GM18502 (cell line): Measurements from ENCODE around the gene CHRNA3.
"Not testable (repeated sequence)": the region's sequence is repeated elsewhere in the genome, so short reads cannot be mapped to it uniquely, and the experiment has no call there.

Experiments used
- ATAC-seq: cut with Tn5 transposase; IDR thresholded peaks from one replicate; pipeline ENCODE4 v1.9.1; 2021; ENCODE audit warnings: mild to moderate bottlenecking; ENCODE audit not compliant: unreplicated experiment, poor library complexity

Gene CHRNA3

DNA sequence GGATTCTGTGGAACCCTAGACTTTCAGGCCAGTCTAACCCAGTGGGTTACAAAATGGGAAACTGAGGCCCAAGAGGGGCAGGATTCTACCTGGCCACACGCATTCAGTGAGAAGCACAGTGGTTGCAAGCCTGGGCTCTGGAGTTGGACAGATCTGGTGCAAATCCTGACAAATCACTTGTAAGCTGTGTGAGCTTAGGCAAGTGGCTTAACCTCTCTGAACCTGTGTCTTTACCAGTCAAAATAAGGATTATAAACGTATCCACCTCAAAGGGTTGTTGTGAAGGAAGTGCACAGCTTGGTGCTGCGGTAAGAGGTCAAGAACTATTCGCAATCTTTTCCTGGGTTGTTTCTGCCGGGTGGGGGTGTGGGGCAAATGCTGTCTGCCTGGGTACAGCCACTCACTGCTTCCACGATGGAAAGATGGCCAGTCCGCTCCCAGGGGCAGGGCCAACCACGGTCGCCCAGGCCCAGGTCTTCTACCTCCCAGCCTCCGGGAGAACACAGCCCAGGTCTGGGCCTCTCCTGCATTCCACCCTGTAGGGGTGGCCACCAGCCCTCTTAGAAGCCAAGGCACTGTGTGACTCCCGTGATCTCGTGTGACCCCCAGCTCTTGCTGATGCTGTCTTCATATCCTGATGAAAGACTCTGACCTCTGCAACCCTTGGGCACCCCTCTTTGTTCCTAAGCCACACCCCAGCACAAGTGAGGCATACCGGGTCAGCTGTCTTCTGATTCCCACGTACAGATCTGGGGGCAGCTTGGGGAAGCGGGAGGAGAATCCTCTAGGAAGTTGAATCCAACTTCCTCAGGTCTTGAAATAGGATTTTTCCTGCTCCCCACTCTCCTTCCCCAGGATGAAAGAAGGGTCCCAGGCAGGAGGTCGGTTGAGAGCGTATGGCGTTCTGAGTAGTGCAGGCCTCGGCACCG lies 1.5 kb downstream of the CHRNA3 start:
- no peak for ATAC-seq

DNA sequence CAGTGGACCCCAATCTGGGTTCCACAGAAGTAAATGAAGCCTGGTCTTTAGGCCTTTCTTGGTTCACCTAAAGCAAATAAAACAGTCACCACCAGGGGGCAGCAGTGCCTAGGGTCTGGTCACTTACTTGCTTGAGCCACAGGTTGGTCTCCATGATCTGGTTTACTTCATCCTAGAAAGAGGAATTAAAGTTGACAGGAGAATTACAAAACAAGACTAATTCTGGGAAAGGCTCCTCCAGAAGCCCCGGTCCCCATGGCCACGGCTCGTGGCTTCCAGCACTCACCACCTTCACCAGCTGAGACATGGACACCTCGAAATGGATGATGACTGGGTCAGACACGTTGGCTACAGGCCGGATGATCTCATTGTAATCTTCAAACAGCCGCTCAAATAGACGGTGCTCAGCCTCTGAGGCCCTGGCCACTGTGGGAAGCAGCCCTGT lies 2.3 kb downstream of the CHRNA3 start:
- no peak for ATAC-seq

DNA sequence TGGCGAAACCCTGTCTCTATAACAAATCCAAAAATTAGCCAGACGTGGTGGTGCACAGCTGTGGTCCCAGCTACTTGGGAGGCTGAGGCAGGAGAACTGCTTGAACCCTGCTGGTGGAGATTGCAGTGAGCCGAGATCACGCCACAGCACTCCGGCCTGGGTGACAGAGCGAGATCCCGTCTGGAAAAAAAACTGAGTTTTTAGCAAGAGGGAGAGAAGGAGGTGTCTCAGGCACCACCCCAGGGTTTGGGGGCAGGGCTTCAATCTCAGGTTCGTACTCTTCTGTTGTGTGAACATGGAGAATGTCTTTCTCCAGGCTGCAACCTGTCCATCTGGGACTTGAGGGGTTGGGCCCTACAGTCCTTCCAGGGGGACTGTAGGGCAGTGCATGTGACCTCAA lies 2.7 kb downstream of the CHRNA3 start:
- ATAC-seq: no peak

DNA sequence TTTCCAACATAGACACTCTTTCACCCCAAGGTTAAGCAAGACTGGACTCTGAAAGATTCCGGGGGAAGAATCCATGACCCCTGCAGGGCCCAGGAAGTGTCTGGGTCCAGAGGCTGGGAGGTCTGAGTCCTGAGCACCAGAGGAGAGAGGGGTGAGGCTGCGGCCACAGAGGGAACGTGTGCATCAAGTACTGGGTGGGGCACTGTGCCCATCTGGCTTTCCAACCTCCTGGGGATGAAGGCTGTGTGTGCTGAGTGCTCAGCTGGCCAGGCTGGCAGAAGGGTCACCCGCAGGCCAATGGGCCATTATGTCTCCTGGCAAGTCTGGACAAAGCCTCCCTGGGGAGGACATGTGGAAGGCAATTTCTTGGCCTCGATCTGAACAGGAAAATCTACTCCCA lies 3.3 kb downstream of the CHRNA3 start:
- no peak for ATAC-seq

DNA sequence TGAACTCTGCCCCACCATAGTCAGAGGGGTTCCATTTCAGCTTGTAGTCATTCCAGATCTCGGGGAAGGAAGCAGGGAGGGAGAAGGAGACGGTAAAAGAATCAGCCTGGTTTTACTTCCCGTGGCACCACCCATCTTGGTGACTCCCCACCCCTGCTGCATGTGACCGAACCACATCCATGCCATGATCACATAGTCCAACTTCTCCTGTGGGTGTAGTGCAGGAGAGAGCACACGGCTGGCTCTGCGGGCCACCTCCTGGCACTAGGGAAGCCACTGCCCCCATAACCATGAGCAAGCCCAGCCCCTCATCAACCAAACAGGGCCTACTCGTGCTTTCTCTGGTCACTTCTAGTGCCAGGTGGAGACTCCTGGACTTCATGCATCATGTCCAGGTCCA lies 3.7 kb downstream of the CHRNA3 start:
- ATAC-seq: no peak

DNA sequence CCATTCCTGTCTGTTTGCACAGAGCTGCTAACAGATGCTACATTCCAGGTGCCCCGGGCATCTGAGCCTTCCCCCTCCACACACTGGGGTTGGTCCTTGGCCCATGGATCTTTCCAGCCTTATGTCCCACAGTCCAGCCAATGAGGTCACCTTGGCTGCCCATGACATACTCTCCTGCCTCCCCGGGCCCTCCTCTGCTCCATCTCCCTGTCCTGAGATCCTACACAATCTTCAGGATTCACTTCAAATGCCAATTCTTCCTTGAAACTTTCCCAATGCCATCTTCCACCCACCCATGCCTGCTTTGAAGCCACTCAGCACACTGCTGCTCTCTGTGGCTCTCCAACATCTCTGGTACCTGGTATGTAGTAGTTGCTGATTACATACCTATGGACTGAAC lies 4.3 kb downstream of the CHRNA3 start:
- no peak for ATAC-seq

DNA sequence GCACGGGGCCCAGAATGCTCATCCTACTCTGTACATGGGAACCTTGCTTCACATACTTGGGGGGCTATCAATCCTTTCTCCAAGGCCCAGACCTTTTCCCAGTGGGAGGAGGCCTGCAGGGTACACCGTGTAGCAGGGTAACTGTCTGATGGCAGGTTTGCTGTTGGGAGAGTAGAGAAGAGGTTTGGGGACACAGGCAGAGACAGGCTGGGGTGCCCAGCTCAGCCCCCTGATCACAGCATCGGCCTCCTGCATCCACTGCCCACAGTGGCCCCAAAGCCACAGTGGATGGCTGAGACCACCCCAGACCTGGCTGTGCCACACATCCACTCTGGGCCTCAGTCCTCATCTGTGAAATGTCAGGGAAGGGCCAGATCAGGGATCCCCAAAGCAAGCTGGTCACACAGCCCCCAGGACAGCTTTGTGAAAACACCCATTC lies 5.6 kb downstream of the CHRNA3 start:
- no peak for ATAC-seq

DNA sequence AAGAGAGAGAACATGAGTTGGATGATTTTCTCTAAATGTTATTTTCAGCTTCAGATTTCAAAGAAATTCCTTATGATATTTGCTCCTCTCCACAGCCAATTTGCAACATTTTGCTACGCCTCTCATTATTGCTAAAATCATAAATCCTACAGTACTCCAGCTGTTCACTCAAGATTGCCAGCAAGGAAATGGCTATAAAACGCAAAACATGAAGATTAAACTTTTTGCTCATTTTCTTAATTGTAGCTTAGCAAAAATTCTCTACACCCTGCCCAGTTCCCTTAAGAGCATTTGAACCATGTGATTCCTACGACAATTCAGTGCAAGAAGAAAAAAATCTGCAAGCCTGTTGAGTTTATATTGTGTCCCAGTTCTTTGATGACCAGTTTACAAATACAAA lies 6.8 kb downstream of the CHRNA3 start:
- no peak for ATAC-seq

DNA sequence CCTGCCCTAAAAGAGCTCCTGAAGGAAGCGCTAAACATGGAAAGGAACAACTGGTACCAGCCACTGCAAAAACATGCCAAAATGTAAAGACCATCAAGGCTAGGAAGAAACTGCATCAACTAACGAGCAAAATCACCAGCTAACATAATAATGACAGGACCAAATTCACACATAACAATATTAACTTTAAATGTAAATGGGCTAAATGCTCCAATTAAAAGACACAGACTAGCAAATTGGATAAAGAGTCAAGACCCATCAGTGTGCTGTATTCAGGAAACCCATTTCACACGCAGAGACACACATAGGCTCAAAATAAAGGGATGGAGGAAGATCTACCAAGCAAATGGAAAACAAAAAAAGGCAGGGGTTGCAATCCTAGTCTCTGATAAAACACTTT lies 11.2 kb downstream of the CHRNA3 start:
- ATAC-seq: not testable (repeated sequence)

DNA sequence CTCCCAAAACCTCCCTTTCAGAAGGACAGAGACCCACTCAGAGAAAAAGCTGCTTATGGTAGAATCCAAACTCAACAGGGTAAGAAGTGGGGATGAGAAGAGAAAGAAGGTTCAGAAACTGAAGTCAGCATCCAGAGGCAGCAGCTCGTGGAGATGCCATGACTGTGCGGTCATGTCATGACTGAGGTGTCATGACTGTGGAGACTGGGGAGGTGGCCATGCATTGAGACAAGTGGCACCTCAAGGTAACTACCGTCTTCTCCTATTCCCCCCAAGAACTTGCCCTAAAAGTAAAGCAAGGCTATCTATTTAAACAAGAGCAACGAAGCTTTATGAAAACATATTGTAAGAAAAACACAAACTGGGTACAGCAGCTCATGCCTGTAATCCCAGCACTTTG lies 15.1 kb downstream of the CHRNA3 start:
- ATAC-seq: no peak

DNA sequence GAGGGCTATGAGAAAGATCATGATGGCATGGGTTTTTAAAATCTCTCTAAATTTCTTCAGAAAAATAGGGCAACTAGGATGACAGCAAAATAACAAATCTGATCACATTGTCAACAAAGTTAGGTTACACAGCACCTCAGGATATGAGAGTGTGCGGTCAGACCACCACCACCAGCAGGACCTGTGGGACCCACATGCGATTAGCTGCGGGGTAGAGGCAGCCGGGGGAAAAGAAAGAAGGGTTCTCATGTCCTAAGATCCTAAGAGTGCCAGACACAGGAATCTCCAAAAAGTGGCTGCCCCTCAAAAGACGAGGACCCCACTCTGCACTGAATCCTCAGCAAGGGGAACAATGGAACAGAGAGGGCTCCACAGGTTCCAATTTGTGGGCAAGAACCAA lies 15.6 kb downstream of the CHRNA3 start:
- no peak for ATAC-seq

DNA sequence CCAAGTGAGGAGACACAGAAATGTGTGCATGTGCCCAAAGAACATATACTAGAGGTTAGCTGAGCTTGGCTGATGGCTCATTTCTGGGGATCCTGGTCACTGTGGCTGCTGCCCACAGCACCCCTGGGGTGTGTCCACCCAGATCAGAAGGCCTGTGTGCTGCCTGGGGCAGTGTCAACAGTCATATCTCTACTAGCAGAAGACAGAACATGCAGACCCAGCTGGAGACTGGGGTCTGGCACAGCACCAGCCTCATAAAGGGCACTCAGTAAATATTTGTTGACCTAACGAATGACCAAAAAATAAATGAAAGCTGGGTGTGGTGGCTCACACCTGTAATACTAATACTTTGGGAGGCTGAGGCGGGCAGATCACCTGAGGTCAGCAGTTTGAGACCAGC lies 16.4 kb downstream of the CHRNA3 start:
- no peak for ATAC-seq

DNA sequence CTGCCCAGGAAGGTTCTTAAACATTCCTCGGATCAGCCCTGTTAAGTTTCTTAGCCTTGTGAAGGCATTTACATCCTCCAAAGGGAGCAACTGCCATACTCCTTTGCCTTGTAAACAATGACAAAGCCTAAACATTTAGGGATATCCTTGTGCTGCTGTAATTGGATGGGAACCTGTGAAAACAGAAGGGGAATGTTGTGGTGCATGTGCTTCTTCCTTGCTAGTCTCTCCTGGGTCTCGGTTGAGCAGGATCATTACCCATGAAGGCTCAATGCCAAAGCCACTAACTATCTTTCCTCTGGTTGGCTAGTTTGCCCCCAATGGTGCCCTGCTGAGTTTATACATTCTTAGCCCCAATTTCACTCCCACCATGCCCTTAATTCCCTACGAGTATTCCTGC lies 17.3 kb downstream of the CHRNA3 start:
- no peak for ATAC-seq

DNA sequence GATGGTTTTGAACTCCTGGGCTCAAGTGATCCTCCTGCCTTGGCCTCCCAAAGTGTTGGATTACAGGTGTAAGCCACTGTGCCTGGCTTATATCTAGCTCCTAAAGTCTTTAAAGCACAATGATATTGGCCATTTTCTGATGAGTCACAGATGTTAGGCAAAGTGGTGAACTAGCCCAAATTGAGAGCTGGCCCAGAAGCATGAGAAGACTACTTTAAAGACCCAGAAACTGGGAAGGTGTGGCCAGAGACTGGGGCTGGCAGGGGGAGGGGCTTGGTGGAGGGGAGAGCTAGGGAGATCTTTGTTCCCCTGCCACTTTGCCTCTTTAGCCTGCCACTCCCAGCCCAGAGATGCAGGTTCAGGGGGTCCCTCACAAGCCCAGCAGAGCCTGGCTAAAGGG lies 21.6 kb downstream of the CHRNA3 start:
- ATAC-seq: no peak

DNA sequence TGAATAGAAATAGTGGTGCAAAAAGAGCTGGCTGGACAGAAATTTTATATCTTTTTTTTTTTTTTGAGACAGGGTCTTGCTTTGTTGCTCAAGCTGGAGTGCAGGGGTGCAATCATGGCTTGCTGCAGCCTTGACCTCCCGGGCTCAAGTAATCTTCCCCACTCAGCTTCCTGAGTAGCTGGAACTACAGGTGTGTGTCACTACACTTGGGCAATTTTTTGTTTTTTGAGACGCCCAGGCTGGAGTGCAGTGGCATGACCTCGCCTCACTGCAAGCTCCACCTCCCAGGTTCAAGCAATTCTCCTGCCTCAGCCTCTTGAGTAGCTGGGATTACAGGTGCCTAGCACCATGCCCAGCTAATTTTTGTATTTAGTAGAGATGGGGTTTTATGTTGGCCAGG lies 22.4 kb downstream of the CHRNA3 start:
- no peak for ATAC-seq

DNA sequence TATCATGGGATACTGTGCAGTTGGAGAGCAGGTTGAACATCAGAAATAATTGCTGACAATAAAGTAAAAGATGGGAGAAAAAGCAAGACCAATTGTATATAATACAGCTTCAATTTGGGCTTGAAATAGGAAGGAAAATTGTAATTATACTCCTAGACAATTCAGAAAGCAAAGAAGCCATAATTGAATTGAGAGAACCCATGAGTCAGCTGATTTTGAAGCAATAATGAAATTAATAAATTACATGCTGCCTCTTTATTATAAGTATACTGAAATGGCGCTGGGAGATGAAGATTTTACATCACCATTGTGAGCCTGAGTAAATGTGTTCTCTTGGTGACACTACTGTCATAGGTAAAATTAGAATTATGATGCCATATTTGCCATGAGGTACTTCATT lies 23.2 kb downstream of the CHRNA3 start:
- ATAC-seq: no peak

DNA sequence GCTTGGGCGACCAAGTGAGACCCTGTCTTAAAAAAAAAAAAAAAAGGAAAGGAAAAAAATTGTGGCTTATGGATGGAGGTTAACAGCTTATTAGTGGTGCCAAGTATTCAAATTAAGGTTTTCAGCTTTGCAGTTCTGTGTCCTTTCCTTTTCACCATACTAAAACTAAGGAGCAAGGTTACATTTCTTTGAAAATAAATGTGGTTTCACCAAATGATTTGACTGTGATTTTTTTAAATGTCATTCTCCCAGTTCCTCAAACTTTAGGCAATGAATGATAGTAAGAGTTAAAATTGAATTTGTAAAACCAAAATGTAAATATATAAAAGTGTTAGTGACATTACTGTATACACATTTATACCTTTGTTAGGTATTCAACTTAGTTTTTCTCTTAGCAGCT lies 45.9 kb downstream of the CHRNA3 start:
- ATAC-seq: no peak

DNA sequence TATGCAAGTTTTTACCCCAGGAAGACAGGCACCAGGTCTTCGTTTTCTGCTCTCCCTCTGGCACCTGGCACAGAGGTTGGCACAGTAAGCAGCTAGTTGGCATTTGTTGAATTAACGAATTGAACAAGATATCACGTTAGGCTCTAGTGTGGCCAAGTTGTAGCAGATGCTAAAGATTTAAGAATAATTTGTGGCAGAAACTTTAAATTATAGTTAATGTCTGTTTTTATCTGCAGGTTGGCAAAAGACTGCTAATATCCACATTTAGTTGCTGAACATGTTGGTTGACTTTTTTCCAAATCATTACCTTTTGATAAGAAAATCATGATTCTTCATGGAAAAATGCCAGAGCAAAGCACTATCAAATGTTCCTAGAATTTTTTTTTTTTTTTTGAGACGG lies 47.4 kb downstream of the CHRNA3 start:
- ATAC-seq: no peak

DNA sequence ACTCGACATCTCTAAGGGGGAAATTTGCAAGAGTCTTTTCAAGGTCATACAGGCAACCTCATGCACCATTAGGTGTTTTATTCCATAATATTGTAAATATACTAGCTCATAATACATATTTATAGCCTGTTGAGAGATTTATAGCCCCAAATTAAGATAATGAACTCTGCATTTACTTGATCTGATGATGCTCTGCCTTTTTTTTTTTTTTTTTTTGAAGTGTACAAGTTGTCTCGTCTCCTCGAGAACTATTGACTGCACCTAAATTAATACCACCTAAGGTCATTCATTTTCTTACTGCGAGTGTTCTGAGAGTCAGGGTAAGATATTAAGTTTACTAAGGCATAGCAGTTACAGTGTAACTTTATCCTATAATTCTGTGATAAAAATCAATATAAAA lies 49.4 kb downstream of the CHRNA3 start:
- ATAC-seq: no peak

DNA sequence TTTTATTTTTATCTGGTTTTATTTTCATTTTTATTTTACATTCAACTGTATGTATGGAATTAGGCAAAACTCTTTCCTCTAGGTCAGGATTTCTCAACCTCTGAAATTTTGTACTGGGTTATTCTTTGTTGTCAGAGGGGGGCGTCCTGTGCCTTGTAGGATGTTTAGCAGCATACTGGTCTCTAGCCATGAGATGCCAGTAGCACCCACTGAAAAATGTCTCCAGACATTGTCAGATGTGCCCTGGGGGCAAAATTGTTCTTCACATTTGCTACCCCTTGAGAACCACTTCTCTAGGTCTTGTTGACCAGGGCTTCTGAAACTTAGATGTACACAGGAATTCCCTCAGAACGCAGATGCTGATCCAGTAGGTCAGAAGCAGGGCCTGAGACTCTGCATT lies 50.1 kb downstream of the CHRNA3 start:
- no peak for ATAC-seq

DNA sequence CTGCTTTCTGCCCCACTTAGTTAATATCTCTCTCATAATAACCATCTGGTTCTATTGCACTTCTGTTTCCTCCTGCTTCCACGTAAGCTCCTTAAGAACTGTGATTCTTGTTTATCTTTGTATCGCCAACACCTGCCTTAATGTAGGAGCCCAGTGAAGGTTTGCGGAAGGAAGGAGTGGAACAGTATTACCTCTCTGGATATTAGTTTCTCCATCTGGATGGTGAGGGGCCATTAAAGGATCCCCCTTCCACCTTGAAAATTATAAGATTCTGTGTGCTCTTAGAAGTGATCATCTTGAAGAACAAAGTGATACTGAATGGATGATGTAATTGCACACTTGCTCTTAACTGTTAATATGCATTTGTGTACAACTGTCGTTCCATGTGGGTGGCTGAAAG lies 53.3 kb downstream of the CHRNA3 start:
- no peak for ATAC-seq
